ENCODE measurements around the gene LHFPL3.

LHFPL3 gene

GRCh38 chr7:104922182-104923009, 594.0 kb downstream of the LHFPL3 start:
- no peak for TF ChIP-seq CTCF (IDR thresholded peaks at IDR 0.05)

GRCh38 chr7:104923010-104923421, 594.6 kb downstream of the LHFPL3 start:
- TF ChIP-seq CTCF (IDR thresholded peaks at IDR 0.05) = peak; percentile 90

GRCh38 chr7:104926601-104927041, 598.2 kb downstream of the LHFPL3 start:
- no peak for TF ChIP-seq CTCF (IDR thresholded peaks at IDR 0.05)

- TF ChIP-seq CTCF (IDR thresholded peaks at IDR 0.05) = no peak
These were observed 598.7 kb downstream of the LHFPL3 start for GRCh38 chr7:104927055-104927454.

GRCh38 chr7:104928721-104929400, 600.5 kb downstream of the LHFPL3 start:
- TF ChIP-seq CTCF (IDR thresholded peaks at IDR 0.05) = no peak

GRCh38 chr7:104929921-104930320, 601.5 kb downstream of the LHFPL3 start:
- TF ChIP-seq CTCF (IDR thresholded peaks at IDR 0.05) = no peak

- TF ChIP-seq CTCF (IDR thresholded peaks at IDR 0.05) = no peak
These were observed 602.9 kb downstream of the LHFPL3 start for GRCh38 chr7:104931181-104931781.
